T-helper 2 cell (primary cell): Measurements from ENCODE around the gene NLRP3.
"Not testable (repeated sequence)": the region's sequence is repeated elsewhere in the genome, so short reads cannot be mapped to it uniquely, and the experiment has no call there.

ENCODE experiments used
- DNase-seq, 5 experiments: peaks; one replicate each; pipeline versions ENCODE4 v3.0.0 to v3.0.0-alpha.2; 2012 to 2022
- total RNA-seq, 2 donors: gene quantifications; one replicate each; lab custom pipeline; 2026; lab: John Stamatoyannopoulos, UW

Gene NLRP3
- 1.2 to 2.6 reads per million in 2 donors for total RNA-seq

DNA sequence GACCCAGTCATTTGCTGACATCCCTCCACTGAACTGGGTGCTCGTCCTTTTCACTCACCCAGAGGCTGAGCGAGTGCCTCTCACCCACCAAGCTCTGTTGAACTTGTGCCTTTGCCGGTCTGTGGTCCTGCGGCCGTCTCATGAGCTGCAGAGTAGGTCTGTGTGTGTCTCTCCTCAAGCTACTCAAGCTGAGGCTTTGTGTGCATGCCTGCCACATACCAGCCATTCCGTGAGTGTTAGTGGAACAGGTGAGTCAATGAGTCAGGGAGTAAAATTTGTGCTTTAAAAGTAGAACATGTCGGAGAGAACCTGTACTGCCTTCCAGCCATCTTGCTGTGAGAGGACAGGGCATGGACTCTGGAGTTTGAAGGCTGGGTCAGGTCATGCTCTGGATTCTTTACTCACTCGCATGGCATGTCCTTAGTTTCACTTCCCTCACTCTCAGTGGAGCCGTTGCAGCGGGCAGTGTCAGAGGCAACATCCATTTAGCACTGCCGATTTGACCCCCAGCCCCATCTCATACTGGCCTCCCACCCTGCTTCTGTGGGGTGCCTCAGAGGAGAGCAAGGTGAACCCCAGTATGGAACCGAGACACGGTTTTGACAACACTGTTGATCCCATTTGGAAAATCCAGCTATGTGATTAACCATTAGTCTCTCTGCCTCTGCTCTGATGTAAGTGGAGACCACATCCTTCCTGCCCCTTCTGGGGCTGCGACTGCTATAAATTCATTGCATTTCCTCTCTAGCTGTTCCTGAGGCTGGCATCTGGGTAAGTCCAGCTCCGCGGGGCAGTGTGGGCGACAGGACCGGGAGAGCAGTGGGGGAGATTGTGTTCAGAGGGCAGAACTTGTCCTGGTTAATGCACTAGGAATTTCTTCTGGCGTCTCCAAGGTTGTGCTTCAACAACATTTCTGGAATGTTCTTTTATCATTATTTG lies at the start of gene NLRP3:
Gene NLRP3 (plus strand): TSS at position 751 of the 939 bp plus-strand sequence. CDS start 2,628 bp downstream, outside the sequence.
- DNase-seq, result peak in 2 of 5 experiments; percentile 42 to 54

DNA sequence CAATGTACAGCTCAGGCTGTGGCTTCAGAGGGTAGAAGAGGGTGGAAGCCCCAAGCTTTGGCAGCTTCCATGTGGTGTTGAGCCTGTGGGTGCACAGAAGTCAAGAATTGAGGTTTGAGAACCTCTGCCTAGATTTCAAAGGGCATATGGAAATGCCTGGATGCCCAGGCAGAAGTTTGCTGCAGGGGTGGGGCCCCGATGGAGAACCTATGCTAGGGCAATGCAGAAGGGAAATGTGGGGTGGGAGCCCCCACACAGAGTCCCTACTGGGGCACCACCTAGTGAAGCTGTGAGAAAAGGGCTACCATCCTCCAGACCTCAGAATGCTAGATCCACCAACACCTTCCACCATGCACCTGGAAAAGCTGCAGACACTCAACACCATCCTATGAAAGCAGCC lies 49.6 kb upstream of the NLRP3 start:
- DNase-seq, result not testable (repeated sequence)

DNA sequence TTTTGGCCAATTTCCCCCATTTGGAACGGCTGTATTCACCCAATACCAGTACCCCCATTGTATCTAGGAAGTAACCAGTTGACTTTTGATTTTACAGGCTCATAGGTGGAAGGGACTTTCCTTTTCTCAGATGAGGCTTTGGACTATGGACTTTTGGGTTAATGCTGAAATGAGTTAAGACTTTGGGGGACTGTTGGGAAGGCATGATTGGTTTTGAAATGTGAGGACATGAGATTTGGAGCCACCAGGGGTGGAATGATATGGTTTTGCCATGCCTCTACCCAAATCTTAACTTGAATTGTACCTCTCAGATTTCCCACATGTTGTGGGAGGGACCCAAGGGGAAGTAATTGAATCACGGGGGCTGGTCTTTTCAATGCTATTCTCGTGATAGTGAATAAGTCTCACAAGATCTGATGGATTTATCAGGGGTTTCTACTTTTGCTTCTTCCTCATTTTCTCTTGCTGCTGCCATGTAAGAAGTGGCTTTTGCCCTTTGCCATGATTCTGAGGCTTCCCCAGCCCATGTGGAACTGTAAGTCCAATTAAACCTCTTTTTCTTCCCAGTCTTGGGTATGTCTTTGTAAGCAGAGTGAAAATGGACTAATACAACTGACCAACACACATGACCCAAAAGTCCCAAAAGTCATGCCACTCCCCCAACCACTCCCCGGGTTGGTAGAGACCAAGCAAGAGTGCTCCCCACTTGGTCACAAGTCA lies 48.9 kb upstream of the NLRP3 start:
- no peak for DNase-seq

DNA sequence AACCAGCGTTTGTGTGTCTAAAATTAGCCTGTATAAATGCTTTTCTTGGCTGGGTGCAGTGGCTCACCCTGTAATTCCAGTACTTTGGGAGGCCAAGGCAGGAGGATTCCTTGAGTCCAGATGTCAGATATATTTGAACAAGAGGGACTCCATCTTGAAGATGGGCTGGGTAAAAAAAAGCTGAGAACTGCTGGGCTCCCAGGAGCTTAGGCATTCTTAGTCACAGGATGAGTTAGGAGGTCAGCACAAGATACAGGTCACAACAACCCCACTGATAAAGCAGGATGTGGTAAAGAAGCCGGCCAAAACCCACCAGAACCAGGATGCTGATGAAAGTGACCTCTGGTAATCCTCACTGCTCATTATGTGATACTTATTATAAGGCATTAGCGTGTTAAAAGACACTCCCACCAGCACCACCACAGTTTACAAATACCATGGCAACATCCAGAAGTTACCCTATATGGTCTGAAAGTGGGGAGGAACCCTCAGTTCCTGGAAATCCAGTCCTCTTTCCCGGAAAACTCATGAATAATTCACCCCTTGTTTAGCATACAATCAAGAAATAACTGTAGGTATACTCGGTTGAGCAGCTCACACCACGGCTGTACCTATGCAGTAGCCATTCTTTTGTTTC lies 48.1 kb upstream of the NLRP3 start:
- no peak for DNase-seq

DNA sequence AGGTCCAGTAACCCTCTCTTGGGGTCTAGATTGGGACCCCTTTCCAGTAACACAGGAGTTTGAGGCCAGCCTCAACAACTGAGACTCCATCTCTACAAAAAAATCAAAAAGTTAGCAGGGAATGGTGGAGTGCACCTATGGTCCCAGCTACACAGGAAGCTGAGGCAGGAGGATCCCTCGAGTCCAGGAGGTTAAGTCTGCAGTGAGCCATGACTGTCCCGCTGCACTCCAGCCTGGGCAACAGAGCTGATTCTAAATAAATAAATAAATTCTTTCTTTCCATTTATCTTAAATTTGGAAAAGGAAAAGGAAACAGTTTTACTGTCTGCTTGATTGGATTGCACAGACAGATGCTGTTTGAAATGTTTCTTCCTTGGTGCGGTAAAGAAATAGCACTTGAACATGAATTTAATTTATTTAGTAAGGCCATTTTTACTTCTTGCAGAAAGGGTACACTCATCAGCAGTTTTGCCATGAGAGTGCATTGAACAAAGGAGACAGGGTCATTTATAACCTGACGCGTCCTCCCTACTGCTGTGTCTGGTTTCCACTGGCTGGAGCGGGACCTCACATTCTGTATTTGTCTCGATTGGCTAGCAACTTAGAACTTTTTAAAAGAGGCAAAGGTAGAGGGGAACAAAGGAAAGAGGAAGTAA lies 47.4 kb upstream of the NLRP3 start:
- DNase-seq, result no peak

DNA sequence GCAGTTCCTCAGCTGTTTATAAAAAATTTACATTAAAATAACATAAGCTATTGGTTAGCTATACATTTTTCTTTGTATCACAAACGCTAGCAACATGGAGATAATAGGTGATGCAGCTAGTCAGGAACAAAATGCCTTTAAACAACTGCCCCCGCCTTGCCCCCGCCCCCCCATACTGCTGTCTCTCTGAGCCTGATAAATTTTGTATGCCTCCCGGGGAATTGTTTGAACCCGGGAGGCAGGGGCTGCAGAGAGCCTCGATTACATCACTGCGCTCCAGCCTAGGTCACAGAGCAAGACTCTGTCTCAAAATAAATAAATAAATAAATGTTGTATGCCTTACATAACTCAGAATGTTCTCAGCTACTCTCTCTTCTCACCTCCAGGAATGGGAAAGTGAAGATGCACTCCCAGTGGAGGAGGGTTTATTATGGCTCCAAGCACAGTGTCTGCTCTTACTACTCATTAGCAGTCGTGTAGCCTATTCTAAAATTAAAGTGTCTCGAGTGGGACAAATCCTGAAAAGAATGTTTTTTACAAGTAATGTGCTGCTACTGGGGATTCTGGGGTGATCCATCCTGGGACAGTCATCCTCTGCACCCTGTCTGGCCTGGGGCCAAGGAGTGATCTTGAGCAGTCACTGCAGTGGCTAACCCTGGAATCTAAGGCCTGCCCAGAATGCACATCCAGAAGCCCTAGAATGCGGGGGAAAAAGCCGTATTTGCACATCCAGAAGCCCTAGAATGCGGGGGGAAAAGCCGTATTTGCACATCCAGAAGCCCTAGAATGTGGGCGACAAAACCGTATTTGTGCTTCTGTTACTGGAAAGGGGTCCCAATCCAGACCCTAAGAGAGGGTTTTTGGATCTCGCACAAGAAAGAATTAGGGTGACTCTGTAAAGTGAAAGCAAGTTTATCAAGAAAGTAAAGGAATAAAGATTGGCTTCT lies 44.9 kb upstream of the NLRP3 start:
- no peak for DNase-seq

DNA sequence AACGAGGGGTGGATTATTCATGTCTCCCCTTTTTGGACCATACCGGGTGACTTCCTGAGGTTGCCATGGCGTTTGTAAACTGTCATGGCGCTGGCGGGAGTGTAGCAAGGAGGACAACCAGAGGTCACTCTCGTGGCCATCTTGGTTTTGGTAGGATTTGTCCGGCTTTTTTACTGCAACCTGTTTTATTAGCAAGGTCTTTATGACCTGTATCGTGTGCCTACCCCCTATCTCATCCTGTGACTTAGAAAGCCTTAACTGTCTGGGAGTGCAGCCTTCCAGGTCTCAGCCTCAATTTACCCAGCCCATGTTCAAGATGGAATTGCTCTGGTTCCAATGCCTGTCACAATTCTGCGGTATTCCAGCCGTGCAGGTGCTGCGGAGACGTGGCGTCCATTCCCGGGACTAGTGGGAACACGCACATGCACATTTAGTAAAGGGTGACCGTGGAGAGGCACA lies 44.1 kb upstream of the NLRP3 start:
- no peak for DNase-seq

DNA sequence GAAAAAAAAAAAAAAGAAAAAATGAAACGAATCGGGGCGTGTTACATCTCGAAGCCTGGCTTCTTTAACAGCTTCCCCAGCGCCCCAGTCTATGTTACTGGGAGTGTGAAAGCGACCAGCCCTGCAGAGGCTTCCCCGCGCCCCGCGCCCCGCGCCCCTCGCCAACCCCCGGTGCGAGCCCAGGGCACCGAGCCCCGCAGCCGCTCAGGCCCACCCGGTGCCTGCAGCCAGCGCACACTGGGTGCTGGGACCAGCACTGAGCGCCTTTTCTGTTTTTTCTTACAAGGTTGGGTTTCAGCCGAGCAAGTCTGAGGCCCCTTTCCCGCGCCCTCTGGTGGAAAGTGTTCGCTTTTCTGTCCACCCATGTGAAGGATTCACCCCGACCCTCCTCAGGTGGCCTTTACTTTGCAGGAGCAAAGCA lies 42.2 kb upstream of the NLRP3 start:
- DNase-seq, result peak; percentile 19 to 56 (median 26)

DNA sequence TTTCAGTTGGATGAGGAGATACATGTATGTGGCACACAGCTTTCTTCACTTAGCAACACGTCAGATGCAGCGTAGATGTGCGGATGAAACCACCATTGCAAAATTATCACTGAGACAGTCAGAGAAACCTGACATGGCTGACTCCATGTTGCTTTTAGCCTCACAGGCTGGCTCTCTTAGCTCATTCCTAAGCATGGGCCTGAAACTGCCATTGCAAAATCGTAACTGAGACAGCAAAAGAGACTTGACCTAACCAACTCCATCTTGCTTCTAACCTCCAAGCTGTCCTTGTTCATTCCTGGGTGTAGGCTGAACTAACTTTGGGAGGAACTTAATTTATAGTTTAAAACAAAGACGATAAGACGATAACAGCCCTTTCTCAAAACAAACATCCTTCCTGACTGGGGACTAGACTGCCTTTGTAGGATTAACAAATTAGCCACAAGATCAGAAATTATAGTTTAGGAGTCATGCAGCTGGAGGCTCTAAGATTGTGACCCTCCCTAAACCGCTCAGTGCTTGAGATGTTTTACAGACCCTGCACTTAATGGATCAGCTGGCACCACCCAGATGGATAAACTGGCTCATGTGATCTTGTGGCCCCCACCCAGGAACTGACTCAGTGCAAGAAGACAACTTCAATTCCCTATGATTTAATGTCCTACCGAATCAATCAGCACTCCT lies 41.2 kb upstream of the NLRP3 start:
- not testable (repeated sequence) for DNase-seq

DNA sequence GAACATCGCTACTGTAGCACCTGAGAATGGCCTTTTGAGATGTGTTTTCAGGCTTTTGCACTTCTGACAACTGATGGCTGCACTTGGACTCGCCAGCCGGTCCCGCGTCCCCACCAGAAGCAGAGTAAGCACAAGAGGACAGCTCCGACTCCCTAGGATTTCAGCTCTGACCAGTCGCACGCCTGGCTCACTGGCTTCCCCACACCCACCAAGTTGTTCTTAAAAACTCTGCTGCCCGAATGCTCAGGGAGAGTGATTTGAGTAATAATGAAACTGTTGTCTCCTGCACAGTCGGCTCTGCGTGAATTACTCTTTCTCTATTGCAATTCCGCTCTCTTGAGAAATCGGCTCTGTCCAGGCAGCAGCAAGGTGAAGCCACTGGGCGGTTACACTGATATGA lies 40.2 kb upstream of the NLRP3 start:
- DNase-seq, result no peak

DNA sequence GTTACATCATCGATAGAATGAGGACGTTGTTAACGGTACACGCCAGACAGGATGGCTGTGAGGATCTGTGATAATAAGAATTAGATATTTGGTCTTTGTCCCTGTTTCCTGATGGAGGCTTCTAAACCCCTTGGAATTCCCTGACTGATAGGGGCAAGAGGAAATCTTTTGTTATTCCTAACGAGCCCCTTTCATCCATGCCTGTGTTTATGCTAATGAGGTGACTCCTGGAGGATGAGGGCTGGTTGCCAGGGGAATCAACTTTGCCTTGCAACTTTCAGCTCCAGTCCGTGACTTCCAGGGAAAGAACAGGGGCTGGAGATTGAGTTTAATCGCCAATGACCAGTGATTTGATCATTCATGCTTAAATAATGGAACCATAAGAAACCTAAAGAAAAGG lies 39.3 kb upstream of the NLRP3 start:
- DNase-seq, result no peak

DNA sequence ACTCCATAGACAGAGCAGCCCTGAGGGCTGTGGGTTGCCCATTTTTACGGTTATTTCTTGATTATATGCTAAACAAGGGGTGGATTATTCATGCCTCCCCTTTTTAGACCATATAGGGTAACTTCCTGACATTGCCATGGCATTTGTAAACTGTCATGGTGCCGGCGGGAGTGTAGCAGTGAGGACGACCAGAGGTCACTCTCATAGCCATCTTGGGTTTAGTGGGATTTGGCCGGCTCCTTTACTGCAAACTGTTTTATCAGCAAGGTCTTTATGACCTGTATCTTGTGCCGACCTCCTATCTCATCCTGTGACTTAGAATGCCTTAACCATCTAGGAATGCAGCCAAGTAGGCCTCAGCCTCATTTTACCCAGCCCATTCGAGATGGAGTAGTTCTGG lies 38.3 kb upstream of the NLRP3 start:
- not testable (repeated sequence) for DNase-seq

DNA sequence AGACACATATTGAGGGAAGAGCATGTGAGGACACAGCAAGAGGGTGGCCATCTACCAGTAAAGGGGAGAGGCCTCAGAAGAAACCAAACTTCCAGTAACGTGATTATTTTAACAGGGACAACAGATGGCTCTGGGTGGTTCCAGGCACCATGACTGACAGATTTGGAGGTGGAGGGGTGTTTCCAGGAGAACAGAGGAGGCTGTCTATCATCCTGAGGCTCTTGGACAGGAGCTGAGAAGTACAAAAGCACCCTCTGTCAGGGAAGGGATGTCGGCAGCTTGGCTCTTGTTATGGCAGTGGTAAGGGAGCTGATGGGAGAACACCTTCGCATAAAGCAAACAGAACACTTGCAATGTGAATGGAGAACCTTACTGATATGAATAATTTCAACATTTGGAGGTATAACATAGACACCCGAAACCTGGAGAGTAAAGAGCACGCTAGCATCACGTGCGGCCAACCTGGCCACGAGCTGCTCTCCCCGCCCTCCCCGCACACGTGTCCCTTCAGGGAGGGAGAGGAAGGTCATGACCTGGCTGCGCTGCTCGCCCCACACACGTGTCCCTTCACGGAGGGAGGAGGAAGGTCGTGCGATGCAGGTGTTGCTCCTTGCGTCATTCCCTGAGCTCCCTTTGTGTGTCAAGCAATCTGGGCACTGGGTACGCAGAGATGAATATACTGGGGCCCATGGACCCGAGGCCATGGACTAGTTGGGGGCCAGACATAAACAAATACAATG lies 37.5 kb upstream of the NLRP3 start:
- DNase-seq, result no peak

DNA sequence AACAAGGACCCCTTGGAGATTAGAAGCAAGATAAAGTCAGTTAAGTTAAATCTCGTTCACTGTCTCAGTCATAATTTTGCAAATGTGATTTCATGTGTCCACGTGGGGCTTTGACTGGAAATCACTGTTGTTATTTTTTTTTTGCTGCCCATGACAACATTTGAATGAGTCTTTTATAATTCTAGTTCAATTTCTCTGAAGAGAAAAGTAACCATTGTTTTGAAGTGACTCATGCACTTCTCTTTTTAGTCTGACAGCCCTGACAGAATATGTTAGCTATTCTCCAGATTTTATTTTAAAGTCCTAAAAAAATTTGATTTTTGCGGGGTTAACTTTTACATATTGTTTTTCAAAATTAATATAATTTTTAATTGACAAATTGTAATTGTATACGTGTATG lies 30.7 kb upstream of the NLRP3 start:
- peak in 1 of 5 experiments; percentile 37 for DNase-seq

DNA sequence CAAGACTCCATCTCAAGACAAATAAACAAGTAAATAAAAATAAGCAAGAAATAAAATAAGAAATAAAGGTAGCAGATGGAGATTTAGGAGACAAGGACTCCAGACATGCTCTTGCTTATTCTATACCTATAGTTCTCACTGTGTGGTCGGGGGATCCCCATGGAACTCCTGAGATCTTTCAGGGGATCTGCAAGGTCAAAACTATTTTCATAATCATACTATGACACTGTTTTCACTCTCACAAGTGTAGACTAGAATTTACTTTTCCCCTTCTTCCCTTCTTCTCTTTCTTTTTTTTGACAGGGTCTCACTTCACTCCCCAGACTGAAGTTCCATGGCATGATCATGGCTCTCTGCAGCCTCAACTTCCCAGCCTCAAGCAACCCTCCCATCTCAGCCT lies 29.8 kb upstream of the NLRP3 start:
- no peak for DNase-seq

DNA sequence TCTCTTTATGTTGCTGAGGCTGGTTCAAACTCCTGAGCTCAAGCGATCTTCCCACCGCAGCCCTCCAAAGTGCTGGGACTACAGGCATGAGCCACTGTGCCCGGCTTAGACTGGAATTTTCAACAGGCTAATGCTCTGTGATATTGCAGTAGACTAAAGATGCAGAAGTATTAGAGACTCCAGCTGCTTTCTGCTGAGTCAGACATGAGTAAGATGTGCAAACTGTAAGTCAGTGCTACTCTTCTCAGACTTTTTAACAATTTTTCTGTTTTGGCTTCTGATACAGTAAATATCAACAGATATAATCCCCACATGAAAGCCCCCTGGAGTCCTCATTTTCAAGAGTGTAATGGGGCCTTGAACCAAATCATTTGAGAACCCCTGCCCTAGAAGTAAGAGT lies 29.3 kb upstream of the NLRP3 start:
- DNase-seq, result no peak

DNA sequence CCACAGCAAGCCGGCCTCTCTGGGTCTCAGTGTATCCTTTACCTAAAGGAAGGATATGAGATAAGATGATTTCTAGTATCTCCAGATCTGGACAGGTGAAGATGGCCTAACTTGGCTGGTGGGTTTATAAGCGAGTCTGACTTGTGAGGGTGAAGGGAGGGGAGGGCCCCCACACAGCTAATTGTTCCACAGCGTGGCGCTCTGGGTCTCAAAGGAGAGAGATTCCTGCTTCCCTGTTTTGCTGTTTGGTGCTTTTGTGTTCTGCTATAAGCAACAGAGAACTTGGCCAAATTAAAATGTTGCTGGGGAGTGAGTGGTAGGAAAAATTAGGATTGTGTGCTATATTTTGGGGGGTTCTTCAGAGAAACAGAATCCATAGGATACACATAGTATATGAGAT lies 28.9 kb upstream of the NLRP3 start:
- no peak for DNase-seq

DNA sequence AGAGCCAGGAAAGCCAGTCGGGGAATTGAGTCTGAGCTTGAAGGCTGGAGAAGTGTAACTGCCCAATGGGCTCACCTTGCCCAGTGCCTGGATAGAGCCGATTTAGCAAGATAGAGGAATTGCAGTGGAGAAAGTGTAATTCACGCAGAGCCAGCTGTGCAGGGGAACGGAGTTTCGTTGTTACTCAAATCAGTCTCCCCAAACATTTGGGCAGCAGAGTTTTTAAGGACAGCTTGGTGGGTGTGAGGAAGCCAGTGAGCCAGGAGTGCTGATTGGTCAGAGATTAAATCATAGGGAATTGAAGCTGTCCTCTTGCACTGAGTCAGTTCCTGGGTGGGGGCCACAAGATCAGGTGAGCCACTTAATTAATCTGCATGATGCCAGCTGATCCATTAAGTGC lies 28.4 kb upstream of the NLRP3 start:
- no peak for DNase-seq

DNA sequence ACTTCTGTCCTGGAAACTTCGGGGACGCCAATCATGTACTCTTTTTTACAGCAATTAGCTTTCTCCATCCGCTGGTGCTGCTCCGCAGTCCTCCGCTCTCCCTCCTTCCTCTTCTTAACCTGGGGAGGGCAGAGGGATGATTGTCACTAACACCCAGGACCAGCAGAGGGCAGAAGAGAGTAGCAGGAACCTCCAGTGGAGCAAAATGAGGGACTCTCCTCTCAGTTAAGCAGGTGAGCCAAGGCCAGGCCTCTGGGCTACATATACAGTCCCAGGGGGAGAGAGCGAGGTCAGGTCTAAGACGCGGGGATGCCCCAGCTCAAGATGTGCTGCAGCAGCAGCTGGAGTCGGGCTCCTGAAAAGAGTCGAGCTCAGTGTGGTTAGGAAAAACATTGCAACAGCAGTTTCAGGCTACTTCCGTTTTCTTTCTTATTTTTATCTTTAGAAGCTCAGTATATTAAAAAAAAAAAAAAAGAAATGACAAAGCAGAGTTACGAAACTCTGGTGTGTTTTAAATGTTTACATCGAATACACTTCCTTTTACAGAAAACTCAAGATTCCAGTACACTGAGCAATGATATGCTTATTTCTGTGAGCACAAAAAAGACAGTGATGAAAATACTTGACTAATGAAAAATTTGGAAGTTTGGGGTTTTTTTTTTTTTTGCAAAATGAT lies 25.7 kb upstream of the NLRP3 start:
- DNase-seq, result peak; percentile 38 to 89 (median 72)
